ENCODE measurements around the gene SKAP2.
"Not testable (repeated sequence)": the region's sequence is repeated elsewhere in the genome, so short reads cannot be mapped to it uniquely, and the experiment has no call there.

Gene SKAP2

DNA sequence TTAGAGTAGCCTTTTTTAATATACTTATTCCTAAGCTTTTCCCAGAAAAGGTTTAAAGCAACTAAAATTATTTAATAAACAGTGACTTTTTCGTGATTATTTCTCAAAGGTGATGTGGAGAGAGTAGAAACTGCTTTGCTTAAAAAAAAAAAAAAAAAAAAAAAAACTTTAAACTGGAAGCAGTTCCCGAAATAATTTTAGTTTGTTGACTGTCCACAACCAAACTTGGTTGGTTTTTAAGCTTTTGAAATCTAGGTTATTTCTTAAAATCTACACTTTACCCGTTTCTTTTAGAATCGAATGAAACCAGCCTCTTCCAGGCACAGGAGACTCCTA is 7.3 kb downstream of the SKAP2 start:
- DNase-seq = no peak

DNA sequence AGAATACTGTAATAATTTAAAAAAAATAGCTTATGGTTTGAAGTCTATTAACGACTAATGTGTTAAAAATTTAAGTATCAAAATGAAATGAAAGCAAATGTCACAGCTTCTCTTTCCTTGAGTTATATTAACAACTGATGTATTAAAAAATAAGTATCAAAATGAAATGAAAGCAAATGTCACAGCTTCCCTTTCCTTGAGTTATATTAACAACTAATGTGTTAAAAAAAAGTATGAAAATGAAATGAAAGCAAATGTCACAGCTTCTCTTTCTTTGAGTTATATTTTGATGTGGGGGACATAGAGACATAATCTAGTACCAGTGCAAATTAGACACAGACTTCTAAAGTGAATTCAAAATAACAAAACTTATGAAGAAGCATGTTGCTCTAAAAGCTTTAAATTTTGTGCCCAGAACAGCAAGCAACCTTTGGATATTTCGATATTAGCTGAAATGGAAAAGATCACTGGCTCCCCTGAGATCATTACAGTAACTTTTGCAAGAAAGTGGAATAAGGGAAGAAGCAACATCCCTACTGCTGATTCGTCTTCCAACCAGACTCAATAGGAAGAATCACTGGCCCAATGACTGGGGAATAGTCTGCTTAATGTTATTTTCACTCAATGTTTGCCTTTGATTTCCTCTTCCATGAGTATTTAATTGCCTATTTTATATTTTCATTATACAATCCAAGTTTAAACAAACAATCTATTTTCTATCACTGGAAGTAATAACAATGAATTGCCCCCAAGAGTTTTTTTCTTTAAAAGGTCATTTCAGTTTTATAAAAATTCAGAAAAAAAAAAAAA is 8.0 kb downstream of the SKAP2 start:
- no peak for DNase-seq

DNA sequence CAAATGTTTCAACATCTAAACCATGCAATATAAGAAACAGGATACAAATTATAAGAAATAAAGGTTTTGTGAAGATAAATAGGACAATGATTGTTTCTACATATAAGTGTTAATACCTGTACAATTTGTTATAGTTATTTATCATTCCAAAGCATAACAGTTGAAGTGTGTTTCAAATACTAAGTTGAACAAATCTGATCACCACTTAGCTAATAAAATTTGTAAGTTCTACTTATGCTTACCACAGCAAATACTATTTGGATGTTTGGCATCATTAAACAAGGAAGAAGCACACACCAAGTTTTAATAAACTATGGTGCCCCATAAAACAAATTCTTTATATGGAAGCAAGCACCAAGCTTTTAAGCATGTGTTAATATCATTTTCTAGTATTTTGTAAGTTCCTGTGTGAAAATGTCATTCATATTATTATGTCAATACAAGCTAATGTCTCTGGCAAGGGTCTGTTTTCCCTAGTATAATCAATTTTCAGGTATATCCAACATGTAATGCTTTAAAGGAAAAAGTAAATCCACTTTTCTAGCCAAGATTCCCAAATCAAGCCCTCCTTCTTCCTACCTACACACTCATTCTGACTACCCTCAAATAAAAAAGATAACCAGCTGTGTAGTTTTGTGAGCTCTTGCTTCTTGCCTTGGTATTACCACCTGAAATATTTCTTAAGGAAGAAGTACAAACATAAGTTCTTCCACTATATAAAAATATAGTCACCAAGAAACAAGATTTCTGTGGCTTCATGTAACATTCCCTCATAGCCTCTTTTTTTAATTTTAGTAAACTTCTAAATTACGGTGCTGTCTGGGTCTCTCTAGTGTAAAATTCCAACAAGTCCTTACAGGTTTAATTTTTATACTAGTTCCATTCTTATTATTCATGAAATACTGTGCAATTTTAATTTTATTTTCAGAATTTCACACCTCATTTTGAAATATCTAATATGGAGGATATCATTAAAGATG is 9.2 kb downstream of the SKAP2 start:
- no peak for DNase-seq

DNA sequence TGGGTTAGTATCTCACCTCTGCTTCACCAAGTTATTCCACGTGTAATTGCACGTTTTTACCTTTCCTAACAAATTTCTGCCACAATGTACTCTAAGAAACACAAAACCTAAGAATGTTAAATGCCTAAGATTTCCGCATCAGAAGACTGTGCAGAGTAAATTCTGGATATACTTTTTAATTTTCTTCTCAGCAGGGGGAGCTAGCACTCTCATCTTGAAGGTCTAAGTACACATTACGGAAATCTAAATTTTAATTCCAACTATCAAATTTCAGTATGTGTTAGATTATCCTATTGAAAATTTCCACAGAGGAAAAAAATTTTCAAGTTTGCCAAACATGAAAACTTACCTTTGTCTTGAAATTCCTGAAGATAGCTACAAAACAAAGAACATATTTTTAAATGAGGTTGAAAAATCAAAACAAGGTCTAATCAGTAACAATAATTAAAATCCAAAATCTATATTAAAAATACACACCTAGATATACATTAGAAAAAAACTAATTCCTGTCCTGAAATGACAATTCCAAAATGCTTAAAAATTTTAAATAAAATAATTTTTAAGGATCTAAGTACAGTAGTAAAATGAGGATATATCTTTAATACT is 10.5 kb downstream of the SKAP2 start:
- peak; percentile 60 for DNase-seq

DNA sequence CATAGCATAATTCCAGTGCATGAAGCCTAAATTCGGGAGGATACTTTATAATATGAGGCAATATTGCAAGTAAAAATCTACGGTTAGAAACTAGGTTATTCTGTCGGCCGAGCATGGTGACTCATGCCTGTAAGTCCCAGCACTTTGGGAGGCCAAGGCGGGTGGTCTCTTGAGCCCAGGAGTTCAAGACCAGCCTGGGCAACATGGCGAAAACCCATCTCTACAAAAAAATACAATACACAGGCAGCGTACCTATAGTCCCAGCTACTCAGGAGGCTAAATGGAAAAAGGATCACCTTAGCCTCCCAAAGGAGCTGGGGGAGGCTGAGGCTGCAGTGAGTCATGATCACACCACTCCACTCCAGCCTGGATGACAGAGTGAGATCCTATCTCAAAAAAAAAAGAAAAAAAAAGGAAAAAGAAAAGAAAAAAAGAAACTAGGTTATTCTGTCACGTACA is 14.2 kb downstream of the SKAP2 start:
- DNase-seq = no peak

DNA sequence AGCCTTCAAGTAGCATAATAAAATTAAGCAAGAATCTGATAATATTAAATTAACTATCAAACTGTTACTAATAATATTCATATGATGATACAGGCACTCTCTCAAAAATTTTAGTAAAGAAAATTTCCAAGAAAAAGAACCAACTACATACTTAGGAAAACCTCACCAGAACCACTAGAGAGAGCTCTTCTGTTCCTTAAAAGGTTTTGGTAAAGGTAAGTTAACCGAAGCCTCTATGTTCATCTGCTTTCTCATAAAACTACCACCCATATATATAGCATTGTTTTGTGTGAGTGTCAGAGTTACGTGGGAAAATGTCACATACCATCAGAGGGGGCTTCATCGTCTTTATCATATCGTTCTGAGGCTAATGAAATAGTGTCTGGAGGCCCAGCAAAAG is 20.7 kb downstream of the SKAP2 start:
- no peak for DNase-seq

DNA sequence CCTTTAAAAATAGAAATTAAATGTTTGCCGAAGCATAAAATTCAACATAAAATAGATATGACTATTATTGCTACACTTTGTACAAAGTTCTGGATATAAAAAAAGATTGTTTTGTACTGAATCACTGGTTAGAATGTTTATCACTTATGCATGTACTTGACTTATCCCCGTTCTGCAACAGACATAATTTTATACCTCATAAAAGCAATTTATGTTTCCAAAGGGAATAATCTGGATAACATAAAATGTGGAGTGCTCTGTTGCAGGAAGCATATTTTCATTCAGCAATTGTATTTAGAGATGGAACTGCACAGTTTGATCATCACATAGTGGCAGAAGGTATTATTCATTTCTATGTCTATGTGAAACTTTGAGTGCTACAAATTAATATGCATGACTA is 21.5 kb downstream of the SKAP2 start:
- DNase-seq = no peak

DNA sequence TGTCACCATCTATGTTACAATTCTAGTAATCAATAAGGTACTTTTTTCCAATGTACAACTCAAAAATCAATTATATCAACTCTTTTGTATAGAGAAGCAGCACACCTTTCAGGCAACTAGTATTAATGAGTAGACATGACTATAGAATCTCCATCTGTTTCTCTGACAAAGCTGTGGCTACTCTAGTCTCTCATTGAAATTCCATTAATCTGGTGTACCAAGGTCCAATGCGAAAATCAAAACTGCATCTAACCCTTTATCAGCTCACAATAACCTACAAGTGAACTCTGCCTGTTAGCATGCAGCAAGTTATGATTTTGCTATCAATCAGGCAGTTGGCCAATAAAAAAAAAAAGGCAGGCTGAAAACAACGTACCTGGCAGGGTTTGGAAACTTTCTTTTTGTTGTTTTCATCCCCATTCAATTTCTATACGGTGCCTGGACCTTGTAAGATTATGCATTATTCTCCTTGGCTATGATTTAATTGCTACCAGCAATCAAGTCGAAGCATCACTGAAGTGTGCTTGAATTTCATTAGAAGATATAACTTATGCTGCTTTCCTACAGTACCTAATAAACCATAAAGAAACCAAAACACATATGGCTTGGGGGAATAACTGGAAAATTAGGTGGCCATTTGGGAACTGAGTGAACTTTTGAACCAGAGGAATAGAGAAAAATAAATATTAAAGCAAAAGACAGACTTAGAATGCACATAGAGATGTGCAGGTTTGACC is 23.2 kb downstream of the SKAP2 start:
- DNase-seq = no peak

DNA sequence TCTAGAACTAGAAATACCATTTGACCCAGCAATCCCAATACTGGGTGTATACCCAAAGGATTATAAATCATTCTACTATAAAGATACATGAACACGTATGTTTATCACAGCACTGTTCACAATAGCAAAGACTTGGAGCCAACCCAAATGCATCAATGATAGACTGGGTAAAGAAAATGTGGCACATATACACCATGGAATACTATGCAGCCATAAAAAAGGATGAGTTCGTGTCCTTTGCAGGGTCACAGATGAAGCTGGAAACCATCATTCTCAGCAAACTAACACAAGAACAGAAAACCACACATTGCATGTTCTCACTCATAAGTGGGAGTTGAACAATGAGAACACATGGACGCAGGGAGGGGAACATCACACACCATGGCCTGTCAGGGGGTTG is 27.6 kb downstream of the SKAP2 start:
- DNase-seq = not testable (repeated sequence)

DNA sequence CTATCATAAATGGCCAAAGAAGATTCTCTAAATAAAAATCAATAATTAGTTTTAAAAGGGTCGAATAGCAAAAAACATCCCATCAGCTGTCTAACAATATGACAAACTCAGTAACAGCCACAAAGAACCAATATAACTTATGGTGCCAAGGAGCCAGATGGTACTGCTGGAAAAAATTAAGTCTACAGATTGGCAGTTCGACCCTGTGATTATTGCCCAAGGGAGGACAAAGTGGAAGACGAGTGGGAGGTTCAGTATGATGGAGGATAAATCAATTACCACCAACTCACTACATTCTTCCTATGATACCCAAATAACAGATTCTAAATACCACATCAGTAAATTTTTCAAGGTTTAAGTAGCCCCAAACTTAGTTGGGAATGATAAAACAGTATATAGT is 49.0 kb downstream of the SKAP2 start:
- DNase-seq = no peak

DNA sequence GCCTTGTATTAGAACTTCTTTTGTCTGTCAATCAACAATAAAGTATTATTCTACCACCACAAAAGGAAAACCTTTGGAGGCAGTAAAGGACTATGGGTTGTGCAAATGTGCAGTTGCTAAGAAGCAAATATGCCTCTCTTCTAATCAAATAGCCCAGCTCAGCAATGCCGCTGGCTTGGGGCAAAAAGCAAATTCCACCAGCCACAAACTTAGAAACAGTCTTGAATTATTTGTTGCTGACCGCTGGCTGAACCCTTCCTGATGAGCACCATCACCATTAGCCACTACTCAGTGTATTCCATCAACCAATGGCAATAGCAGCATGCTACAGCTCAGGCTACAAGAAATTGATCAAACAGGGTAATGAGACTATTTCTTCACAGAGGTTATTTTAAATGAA is 51.0 kb downstream of the SKAP2 start:
- no peak for DNase-seq

DNA sequence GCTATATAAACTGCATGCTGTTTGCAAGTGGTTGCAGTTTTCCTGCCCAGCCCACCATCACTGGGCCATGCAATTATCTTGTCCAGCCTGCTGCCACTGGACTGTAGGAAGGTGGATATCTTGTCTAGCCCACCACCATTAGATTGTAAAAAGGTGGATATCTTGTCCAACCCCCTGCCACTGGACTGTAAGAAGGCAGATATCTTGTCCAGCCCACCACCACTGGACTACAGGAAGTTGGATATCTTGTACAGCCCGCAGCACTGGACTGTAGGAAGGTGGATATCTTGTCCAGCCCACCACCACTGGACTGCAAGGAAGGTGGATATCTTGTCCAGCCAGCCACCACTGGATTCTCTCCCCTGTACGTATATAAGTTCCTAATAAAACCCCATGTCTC is 69.8 kb downstream of the SKAP2 start:
- no peak for DNase-seq

DNA sequence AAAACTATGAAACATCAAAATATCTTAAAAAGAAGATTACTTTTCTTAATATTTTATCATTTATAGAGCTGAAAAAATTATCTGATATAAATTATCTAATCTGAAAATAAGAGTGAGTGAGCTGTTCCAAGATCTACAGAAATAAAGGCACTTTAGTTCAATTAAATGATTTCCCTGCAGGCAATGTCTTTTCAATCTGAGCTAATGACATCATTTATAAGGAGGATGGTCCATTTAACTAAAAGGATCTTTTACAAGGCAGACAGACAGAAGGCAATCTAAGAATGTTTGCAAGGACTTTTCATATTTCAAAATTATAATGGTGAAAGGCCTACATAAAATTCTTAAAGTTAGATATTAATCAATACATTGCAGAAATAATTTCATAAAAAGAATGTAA is 71.8 kb downstream of the SKAP2 start:
- DNase-seq = no peak

DNA sequence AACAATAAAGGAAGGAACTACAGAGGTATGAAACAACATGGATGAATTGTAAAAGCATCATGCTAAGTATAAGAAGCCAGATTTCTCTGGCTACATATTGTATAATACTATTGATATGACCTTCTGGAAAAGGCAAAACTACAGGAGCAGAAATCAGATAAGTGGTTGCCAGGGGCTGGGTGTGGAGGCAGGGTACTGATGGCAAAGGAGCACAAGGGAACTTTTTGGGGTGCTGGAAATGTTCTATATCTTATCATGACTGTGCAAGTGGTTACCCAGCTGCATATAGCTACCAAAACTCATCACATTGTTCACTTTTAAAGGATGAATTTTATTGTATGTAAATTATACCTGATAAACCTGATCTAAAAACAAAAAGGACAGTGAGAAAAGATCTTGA is 72.4 kb downstream of the SKAP2 start:
- no peak for DNase-seq

DNA sequence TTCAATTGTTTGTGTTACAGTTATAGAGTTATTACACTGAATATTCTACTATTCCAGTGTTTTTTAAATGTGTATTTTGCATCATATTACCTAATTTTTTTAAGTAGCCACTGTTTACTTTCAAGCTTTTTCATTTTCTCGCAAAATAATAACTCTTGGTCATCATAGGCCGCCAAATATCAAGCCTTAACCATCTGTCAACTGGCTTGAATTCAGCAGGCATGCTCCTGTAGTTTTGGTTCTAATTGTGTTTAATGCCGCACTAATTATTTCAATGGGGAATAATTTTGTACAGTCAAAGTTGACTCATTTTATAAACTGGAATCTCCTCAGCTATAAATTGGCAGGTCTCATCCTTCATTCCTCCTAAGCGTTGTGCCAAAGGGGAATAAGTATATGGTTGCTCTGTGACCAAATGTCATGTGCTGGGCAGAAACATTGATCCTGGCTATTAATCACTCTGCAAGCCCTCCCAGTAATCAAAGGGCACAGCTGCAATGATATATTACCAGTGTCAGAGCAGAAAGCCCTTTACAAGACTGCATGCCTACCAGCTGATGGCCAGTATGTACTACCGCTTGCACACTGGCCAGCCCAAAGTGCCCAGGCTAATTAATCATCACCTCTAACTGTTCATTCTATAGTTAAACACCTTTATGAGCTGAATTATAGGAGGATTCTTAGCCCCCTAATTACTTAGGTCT is 74.8 kb downstream of the SKAP2 start:
- peak; percentile 42 for DNase-seq

DNA sequence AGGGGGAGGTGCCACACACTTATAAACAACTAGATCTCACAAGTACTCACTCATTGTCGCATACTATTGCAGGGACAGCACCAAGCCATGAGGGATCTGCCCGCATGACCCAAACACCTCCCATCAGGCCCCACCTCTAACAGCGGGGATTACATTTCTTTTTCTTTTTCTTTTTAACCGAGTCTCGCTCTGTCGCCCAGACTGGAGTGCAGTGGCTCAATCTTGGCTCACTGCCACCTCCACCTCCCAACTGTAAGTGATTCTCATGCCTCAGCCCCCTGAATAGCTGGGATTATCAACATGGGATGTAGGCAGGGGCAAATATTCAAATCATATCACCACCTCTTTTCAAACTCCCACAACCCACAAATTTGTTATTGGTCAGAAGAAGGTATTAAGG is 76.7 kb downstream of the SKAP2 start:
- DNase-seq = no peak

DNA sequence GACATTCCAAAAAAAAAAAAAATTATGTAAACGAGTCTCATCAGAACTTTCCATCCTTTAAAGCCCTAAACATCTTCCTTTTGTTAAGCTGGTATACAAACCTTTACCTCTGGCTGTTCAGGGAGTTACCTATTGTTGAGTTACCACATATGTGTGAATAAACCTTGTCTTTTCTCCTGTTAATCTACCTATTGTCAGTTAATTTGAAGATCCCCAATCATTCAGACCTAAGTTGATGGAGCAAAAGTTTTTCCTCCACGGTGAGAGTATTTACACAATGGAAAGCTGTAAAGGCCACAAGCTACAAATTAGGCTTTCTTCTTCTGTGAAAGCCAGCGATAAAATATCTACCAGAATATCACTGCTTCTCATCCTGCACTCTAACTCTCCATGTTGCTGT is 80.3 kb downstream of the SKAP2 start:
- DNase-seq = no peak

DNA sequence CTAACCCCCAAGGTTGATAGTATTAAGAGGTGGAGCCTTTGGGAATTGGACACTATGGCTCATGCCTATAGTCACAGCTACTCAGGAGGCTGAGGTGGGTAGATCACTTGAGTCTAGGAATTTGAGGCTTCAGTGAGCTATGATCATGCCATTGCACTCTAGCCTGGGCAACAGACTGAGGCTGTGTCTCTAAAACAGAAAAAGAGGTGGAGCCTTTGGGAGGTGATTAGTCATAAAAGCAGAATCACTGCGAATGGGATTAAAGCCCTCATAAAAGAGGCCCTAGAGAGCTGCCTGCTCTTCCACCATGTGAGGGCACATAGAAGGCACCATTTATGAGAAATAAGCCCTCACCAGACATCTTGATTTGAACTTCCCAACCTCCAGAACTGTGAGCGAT is 81.9 kb downstream of the SKAP2 start:
- DNase-seq = no peak

DNA sequence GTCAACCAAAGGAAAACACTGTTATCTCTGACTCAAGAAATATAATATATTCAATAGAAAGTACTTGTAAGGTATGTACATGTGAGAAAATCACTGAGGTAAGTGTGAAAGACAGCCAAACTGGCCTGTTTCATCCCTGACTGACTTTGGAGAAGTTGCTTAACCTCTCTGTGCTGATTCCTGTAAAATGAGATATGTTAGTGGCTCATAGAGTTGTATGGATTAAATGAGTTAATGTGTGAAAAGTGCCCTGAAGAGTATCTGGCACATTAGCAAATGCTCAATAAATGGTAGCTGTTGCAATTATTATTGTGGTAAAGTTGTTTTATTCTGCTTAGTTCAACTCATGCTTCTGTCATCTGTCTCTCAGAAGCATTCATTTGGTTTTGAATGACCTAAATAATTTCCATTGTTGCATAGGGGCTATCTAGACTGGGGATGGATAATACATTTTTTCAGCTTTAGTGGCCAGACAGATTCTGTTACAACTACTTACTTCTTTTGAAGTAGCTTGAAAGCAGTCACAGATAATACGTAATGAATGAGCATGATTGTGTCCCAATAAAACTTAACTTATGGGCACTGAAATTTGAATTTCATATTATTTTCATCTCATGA is 84.3 kb downstream of the SKAP2 start:
- DNase-seq = no peak

DNA sequence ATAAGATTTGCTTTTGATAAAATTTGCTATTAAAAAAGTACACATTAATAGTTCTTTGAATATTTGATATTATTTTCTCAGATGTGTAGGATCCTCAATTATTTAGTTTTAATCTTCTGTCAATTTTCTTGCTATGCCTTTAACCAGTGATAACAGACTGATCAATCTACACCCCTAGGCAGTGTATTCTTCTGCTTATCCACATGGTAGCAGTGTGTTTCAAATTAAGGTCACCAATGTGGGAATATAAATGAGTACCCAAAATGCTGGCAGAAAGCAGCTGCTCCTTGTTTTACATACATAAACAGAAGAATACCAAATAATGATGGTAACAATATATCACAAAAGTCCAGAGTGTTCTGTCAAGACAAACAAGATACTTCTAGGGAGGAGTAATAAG is 87.0 kb downstream of the SKAP2 start:
- no peak for DNase-seq

DNA sequence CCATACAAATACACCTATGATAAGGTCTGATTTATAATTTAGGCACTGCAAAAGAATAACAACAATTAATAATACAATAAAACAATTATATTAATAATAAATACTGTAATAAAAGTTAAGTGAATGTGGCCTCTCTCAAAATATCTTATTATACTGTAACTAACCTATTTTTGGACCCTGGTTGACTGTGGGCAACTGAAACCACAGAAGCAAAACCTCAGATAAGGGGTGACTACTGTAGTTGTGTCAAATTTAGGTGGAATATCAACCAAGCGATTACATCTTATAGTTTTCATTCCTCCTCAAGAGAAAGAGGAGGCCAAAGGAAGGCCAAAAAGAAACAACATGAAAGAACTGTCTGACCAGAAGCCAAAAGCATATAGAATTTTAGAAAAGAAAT is 103.9 kb downstream of the SKAP2 start:
- DNase-seq = no peak

DNA sequence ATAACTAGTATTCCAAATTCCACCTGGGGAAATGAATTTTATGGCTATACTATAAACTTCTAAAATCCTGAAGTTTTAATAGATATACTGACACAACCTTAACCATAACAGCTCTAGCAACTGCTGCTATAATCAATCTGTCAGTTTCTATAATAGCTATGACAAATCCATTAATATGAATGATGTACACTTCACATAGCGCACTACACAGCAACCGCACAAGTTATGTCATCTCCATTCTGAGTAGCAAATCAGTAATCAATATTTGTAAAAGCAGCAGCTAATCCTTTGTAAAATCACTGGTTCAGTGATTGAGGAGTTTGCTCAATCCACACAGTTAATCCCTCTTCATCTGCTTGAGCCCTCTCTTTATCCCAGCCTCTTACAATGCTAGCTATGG is 105.3 kb downstream of the SKAP2 start:
- DNase-seq = no peak
